Activated naive CD8-positive, alpha-beta T cell treated with anti-CD3 and anti-CD28 coated beads, Interleukin-2, amount 50 U/mL, for 24 hours (primary cell): Measurements from ENCODE around the gene FAM20B.

Experiments used
- ATAC-seq: fragments of 150-1000 bp; cut with Tn5 transposase; one replicate; pipeline ENCODE4 v1.10.0; 2021
- DNase-seq: peaks from one replicate; pipeline ENCODE4 v3.0.0; 2021
- H3K27ac Mint-ChIP-seq: one replicate; pipeline ENCODE4 v1.8.0; 2021; ENCODE audit warnings: mild to moderate bottlenecking, mixed read lengths
- H3K27me3 Mint-ChIP-seq: one replicate; pipeline ENCODE4 v1.8.0; 2021; ENCODE audit warnings: mixed read lengths
- H3K36me3 Mint-ChIP-seq: one replicate; pipeline ENCODE4 v1.8.0; 2021; ENCODE audit warnings: low read depth, mixed read lengths
- H3K4me1 Mint-ChIP-seq: one replicate; pipeline ENCODE4 v1.8.0; 2021; ENCODE audit warnings: mixed read lengths
- H3K4me3 Mint-ChIP-seq: one replicate; pipeline ENCODE4 v1.8.0; 2021; ENCODE audit warnings: mild to moderate bottlenecking, moderate library complexity, mixed read lengths
- H3K9me3 Mint-ChIP-seq: one replicate; pipeline ENCODE4 v1.8.0; 2021; ENCODE audit warnings: mixed read lengths

The FAM20B gene

DNA sequence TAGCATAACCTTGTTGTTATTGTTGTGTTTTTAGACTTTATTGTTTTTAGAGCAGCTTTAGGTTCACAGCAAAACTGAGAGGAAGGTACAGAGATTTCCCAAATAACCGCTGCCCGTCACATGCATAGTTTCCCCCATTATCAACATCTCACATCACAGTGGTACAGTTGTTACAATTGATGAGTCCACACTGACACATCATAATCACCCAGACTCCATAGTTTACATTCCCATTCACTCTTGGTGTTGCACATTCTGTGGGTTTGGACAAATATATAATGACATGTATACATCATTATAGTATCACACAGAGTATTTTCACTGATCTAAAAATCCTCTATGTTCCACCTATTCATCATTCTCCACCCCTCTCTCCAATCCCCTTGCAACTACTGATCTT lies 30.2 kb downstream of the FAM20B start:
- Mint-ChIP-seq H3K9me3 (no peaks in the 10 kb centered on the region), H3K27me3 (no peaks in the 10 kb centered on the region), H3K27ac (no peak overlapping the region), H3K4me1 (no peaks in the 10 kb centered on the region), H3K4me3 (no peak overlapping the region), H3K36me3 (peaks cover 34% of the 10 kb centered on the region)
- DNase-seq (no peak), ATAC-seq (no peak)

DNA sequence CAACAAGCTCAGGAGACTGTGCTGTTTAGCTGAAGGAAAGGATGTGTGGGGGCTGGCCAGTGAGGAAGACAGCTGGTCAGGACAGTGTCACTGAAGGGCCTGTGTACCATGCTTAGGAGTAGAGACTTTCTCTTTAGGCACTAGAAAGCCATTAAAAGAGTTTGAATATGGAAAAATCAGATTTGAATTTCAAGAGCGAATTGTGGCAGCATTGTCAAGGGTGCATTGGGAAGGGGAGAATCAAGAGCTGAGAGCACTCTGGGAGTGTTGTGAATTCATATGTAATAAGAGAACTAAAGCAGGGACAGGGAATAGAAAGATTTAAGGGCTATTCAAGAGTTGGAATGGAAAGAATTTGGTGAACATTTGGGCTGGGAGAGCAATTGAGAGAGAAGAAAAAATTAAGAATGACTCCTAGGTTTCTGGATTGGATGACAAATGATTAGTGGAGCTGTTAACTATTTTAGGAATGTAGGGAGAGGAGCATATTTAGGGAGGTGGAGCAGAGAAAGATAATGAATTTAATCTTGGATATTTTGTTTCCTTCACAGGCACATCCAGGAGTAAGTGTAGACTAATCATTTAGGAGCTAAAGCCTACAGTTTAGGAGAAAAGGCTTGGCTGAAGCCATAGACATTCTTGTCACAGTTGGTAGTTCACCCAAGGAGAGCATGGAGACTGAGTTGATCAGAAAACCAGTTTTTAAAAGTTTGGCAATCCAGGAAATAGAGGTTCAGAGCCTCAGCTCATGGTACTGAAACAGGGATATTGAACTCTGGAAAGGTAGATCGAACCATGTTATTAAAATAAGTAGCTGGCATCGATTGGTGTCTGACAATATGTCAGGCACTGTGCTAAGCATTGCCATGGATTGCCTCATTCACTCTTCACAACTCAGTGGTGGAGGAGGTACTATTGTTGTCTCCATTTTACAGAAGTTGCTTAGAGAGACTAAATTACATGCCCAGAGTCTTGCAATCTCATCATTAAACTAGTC lies 33.1 kb downstream of the FAM20B start:
- no peak for DNase-seq
- H3K27ac Mint-ChIP-seq = no peak overlapping the region
- H3K9me3 Mint-ChIP-seq = no peaks in the 10 kb centered on the region
- H3K27me3 Mint-ChIP-seq = no peaks in the 10 kb centered on the region
- ATAC-seq = no peak
- no peak overlapping the region for H3K4me3 Mint-ChIP-seq
- peaks cover 40% of the 10 kb centered on the region for H3K36me3 Mint-ChIP-seq
- H3K4me1 Mint-ChIP-seq = no peaks in the 10 kb centered on the region

DNA sequence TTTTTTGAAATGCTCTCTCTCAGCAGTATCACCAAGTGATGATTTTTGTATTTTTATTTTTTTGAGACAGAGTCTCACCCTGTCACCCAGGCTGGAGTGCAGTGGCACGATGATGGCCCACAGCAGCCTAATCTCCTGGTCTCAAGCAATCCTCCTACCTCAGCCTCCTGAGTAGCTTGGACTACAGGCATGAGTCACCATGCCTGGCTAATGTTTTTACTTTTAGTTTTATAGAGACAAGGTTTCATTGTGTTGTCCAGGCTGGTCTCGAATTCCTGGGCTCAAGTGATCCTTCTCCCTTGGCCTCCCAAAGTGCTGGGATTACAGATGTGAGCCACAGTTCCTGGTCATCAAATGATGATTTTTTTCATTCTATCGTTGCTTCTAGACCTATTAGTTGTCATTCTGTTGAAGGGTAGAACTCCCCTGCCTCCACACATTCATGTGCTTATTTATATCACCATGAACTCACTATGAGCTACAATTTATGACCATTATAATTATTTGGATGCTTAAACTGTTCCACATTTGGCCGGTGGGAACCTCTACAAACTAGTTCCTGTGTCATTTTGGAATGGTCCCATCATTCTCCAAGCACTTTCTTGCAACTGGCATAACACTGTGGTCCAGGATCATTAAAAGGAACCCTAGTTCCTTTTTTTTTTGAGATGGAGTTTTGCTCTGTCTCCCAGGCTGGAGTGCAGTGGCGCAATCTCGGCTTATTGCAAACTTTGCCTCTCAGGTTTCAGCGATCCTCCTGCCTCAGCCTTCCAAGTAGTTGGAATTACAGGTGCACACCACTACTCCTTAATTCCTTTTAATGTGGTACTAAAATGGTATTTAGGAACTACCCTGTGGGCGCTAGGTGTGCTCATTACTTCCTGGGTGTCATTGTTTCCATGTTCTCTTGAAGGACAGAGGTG lies 35.9 kb downstream of the FAM20B start:
- Mint-ChIP-seq H3K4me1 (no peaks in the 10 kb centered on the region), H3K9me3 (no peaks in the 10 kb centered on the region), H3K4me3 (no peak overlapping the region), H3K27me3 (no peaks in the 10 kb centered on the region), H3K36me3 (peaks cover 34% of the 10 kb centered on the region), H3K27ac (no peak overlapping the region)
- no peak for ATAC-seq
- no peak for DNase-seq

DNA sequence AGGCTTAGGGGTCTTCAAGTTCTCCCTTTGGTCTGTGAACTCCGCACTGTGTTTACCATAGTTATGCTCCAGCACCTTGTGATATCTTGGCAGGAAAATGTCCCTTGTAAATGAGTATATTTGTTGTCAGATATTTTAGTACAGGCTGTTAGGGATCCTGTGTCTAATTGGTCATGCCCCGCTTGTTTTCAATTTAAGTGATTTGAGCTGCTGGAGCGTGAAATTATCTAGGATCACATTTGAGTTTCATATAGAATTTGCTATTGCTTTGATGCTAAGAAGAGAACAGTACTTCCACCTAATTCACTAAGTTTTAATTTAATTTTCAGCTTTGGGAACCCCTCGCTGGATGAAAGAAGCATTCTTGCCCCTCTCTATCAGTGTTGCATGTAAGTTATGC lies 40.8 kb downstream of the FAM20B start:
- H3K27ac Mint-ChIP-seq = no peak overlapping the region

DNA sequence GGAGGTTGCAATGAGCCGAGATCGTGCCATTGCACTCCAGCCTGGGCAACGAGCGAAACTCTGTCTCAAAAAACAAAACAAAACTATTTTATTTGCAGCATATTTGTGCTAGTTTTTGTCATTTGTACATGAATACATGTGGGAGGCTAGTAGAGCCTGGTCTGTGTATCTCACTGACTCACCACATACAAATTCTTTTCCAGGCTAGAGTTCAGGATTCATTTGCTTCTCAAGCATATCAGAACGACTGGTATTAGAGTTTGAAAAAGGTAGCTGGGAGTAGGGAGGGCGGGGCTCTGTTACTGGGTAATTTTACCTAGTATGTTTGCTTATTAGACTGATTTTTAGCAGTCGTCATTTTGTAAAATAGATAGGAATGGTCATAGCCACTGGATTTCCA lies 51.7 kb downstream of the FAM20B start:
- H3K27ac Mint-ChIP-seq = no peak overlapping the region
- H3K4me3 Mint-ChIP-seq = no peak overlapping the region
- ATAC-seq = no peak

More for the DNA sequence above, 40.8 kb downstream of the FAM20B start:
- ATAC-seq = no peak
- H3K4me3 Mint-ChIP-seq = no peak overlapping the region
- no peak for DNase-seq
- H3K9me3 Mint-ChIP-seq = no peaks in the 10 kb centered on the region
- H3K36me3 Mint-ChIP-seq = peaks cover 30% of the 10 kb centered on the region
- no peaks in the 10 kb centered on the region for H3K4me1 Mint-ChIP-seq
- no peaks in the 10 kb centered on the region for H3K27me3 Mint-ChIP-seq

DNA sequence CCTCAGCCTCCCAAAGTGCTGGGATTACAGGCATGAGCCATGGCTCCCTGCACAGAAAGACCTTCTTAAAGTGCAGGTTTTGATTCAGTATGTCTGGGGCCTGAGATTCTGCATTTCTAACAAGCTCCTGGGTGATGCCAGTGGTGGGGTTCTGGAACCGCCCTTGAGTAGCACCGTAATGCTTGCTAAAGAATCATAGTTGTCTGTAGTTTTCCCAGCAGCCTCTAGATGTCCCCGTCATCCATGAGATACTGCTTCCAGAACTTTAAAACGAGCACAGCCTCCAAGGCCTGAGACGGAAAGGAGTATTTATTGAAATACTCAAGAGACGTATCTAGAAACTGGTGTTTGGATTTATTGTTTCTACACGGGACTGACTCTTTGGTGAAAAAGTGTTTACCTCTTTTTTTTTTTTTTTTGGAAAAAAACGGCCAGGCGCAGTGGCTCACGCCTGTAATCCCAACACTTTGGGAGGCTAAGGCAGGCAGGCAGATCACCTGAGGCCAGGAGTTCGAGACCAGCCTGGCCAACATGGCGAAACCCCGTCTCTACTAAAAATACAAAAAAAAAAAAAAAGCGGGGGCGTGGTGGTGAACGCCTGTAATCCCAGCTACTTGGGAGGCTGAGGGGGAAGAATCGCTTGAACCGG lies 53.5 kb downstream of the FAM20B start:
- peaks cover 2% of the 10 kb centered on the region for H3K36me3 Mint-ChIP-seq
- no peak overlapping the region for H3K27ac Mint-ChIP-seq
- H3K4me3 Mint-ChIP-seq = no peak overlapping the region
- H3K27me3 Mint-ChIP-seq = no peaks in the 10 kb centered on the region
- H3K9me3 Mint-ChIP-seq = no peaks in the 10 kb centered on the region
- peaks cover 26% of the 10 kb centered on the region for H3K4me1 Mint-ChIP-seq
- no peak for ATAC-seq
- peak; percentile 28 for DNase-seq

More for the DNA sequence above, 51.7 kb downstream of the FAM20B start:
- peaks cover 3% of the 10 kb centered on the region for H3K36me3 Mint-ChIP-seq
- no peak for DNase-seq
- no peaks in the 10 kb centered on the region for H3K9me3 Mint-ChIP-seq
- peaks cover 14% of the 10 kb centered on the region for H3K4me1 Mint-ChIP-seq
- no peaks in the 10 kb centered on the region for H3K27me3 Mint-ChIP-seq

DNA sequence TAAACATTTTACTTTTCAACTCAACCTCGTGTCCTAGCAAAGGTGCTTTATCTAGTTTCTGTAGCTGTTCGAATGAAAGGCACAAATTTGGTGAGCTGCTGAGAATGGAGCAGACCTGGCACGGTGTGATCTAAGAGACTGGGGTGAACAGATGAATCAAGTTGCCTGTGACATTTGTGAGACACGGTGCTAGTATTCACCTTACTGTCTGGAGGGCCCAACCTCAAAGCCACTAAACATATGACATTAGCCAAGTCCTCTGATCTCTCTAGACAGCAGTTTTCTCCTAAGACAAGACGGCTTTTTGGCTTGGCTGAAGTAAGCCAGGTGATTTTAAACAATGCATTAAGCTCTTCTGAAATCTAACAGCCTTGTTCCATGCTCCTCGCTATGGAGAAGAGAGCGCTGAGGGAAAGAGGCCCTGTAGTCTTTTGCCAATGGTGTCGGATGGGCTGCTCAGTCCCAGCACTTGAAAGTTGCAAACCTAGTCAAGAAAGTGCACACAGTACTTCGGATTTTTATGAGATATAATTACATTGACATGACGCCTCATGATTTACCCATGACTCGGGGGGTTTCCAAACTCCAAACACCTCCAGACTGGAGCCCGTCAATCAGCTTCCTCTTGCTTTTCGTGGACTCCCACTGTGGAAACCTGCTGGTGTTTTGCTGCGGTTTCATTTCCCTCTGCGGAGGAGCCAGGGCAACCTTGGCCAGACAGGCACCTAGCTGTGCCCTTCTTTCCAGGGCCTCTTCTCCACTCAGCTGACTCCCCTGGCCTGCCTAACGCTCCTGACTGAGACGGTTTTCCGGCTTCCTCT lies 55.4 kb downstream of the FAM20B start:
- H3K9me3 Mint-ChIP-seq = no peaks in the 10 kb centered on the region
- peak overlapping the region; percentile 89 for H3K27ac Mint-ChIP-seq
- ATAC-seq (peak; percentile 56), DNase-seq (peak; percentile 16)
- H3K36me3 Mint-ChIP-seq = peaks cover 5% of the 10 kb centered on the region
- peak overlapping the region; percentile 95 for H3K4me3 Mint-ChIP-seq
- H3K27me3 Mint-ChIP-seq = no peaks in the 10 kb centered on the region
- H3K4me1 Mint-ChIP-seq = peaks cover 26% of the 10 kb centered on the region

DNA sequence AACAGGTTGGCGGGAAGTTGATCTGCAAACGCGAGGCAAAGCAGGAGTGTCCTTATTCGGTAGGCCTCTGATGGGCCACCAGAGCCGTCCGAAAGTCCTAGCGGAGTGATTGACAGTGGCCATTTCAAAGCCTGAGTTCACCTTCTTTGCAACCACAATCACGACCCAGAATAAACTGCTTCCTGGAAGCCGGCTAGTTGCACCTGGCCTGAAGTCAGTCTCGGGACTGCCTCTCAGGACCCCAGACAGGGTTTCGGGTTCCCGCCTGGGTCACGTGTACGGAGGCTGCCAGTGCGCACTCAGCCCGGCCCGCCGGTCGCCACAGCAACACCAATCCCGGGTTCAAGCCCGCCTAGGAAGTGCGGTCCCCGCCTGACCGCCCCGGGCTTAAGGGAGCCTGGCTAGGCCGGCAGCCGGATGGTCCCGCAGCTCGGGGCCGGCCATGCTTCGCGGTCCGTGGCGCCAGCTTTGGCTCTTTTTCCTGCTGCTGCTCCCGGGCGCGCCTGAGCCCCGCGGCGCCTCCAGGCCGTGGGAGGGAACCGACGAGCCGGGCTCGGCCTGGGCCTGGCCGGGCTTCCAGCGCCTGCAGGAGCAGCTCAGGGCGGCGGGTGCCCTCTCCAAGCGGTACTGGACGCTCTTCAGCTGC lies 56.1 kb downstream of the FAM20B start, which contains the start of gene TOR3A:
Gene TOR3A, plus strand, starts transcription at position 384 of the 646 bp plus-strand sequence. Its CDS starts 59 bp downstream, at position 443.
- no peaks in the 10 kb centered on the region for H3K27me3 Mint-ChIP-seq
- peak; percentile 85 for DNase-seq
- ATAC-seq = peak; percentile 86
- H3K4me3 Mint-ChIP-seq = peak within 1 kb of the TSS; percentile 95
- peaks cover 7% of the 10 kb centered on the region for H3K36me3 Mint-ChIP-seq
- peaks cover 26% of the 10 kb centered on the region for H3K4me1 Mint-ChIP-seq
- H3K27ac Mint-ChIP-seq = peak within 1 kb of the TSS; percentile 92
- no peaks in the 10 kb centered on the region for H3K9me3 Mint-ChIP-seq

DNA sequence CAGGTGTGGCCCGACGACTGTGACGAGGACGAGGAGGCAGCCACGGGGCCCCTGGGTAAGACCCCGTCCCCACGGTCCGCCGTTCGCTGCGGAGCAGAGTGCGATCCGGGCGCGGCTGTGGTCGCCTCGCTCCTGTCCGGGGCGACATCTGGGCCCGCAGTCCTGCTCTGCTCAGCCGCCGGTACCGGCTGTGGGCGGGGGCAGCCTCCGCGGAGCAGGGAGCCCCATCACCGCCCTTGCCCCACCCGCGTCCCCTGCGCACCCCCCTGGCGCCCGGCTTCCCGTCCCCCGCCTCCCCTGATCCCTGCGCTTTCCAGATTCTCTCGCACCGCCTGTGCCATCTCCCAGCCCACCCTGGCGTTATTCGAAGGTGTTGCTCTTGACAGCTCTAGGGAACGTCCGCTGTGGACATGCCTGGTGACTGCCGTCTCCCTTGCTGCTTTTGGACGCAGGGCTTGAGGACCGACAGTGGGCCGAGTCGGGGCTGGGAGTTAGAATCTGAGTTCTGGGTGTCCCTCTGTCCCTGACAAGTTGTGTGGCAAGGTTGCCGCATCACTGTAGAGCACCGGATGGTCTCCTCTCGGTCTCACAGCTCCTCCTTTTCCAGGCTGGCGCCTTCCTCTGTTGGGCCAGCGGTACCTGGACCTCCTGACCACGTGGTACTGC lies 56.8 kb downstream of the FAM20B start:
- Mint-ChIP-seq H3K27ac (peak overlapping the region; percentile 92), H3K4me1 (peaks cover 26% of the 10 kb centered on the region), H3K4me3 (peak overlapping the region; percentile 95), H3K27me3 (no peaks in the 10 kb centered on the region), H3K36me3 (peaks cover 7% of the 10 kb centered on the region), H3K9me3 (no peaks in the 10 kb centered on the region)
- ATAC-seq = peak; percentile 3
- DNase-seq = peak; percentile 33

DNA sequence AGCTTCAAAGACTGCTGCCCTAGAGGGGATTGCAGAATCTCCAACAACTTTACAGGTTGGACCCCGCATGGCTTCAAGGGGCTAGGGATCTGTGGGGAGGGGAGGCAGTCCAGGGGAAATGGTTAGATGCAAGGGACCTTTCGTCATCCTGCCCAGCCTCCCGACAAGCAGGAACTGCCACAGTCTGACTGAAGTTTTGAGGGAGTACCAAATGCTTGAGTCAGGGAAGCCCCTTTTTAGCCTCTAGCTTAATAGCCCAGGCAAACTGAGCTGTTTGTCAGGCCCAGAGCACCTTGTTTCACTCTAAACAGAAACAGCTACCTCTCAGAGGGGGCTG lies 57.3 kb downstream of the FAM20B start:
- Mint-ChIP-seq H3K9me3 (no peaks in the 10 kb centered on the region), H3K4me1 (peaks cover 26% of the 10 kb centered on the region), H3K27ac (peak overlapping the region; percentile 92), H3K4me3 (peak overlapping the region; percentile 95), H3K36me3 (peaks cover 7% of the 10 kb centered on the region), H3K27me3 (no peaks in the 10 kb centered on the region)
- ATAC-seq (no peak), DNase-seq (no peak)

DNA sequence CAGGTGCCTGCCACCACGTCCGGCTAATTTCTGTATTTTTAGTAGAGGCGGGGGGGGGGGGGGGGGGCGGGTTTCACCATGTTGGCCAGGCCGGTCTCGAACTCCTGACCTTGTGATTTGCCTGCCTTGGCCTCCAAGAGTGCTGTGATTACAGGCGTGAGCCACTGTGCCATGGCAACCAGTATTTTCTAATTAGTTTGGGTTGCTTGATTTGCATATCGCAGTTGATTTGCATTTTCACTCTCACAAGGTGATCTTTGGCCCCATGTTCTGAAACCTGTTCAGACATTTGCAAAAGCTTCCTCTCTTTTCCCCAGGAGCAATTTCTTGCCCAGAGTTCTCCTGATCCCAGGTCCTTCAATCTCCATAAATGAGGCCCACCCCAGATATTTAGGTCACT lies 57.8 kb downstream of the FAM20B start:
- peaks cover 26% of the 10 kb centered on the region for H3K4me1 Mint-ChIP-seq
- H3K4me3 Mint-ChIP-seq = peak overlapping the region; percentile 95
- H3K27me3 Mint-ChIP-seq = no peaks in the 10 kb centered on the region
- H3K27ac Mint-ChIP-seq = peak overlapping the region; percentile 92
- ATAC-seq = no peak
- no peaks in the 10 kb centered on the region for H3K9me3 Mint-ChIP-seq
- H3K36me3 Mint-ChIP-seq = peaks cover 9% of the 10 kb centered on the region
- no peak for DNase-seq

DNA sequence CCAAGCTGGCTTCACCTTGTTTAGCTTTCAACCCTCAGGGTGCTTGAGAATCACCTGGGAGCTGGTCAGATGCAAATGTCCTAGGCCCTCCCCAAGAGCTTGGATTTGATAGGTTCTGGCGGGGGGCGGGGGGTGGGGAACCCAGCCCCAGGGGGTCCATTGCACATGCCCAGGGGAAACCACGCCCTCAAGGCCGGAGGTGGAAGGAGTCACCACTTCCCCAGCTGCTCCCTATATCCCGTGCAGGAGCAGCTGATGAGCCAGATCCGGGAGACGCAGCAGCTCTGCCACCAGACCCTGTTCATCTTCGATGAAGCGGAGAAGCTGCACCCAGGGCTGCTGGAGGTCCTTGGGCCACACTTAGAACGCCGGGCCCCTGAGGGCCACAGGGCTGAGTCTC lies 62.0 kb downstream of the FAM20B start:
- ATAC-seq (no peak), DNase-seq (no peak)
- Mint-ChIP-seq H3K4me3 (no peak overlapping the region), H3K4me1 (peaks cover 15% of the 10 kb centered on the region), H3K27ac (no peak overlapping the region), H3K36me3 (peaks cover 17% of the 10 kb centered on the region), H3K27me3 (no peaks in the 10 kb centered on the region), H3K9me3 (no peaks in the 10 kb centered on the region)
